Measurements from ENCODE around the gene ORM1. TPM values are rescaled to one million over a fixed set of nuclear protein-coding genes. Genes with fewer than 3 reads are reported as not detected.

Gene ORM1
- total and polyA plus RNA-seq, 10 of the 15 experiments (the other 5 are each of a cell fraction or from before 2014, with no cell fraction given) = 4.4 TPM; not detected in 9

- CTCF ChIA-PET = interaction anchor here (0.6 kb wide), 1 partner anchor 996 kb away, joined by 4 read pairs; no protein-coding TSS in a partner anchor
- ATAC-seq = no peak
- Histone ChIP-seq H3K9me3 (replicated peaks; ENCODE audit: control insufficient read depth, insufficient read depth, low read length) (no peaks in the 10 kb centered on the region), H3K79me2 (ENCODE audit: control insufficient read depth, insufficient read depth, low read length) (no peaks in the 10 kb centered on the region), H3K4me3 (no peak overlapping the region), H3K36me3 (ENCODE audit: control insufficient read depth in 2 of 2, insufficient read depth in 2 of 2, low read length in 1 of 2) (no peaks in the 10 kb centered on the region), H3K4me2 (ENCODE audit: control insufficient read depth, insufficient read depth) (no peak overlapping the region), H3K4me1 (ENCODE audit: control insufficient read depth, insufficient read depth, low read length) (no peaks in the 10 kb centered on the region), H3K27me3 (replicated peaks in 1 of 2; ENCODE audit: control insufficient read depth in 2 of 2, insufficient read depth in 2 of 2, low read length in 1 of 2) (peaks cover 0 to 8% of the 10 kb centered on the region in 2 experiments; a peak in 2 of 4 replicates), H4K20me1 (ENCODE audit: control insufficient read depth, insufficient read depth) (0 out of 2 replicates have a peak, but pooled peaks cover 3% of the 10 kb centered on the region), H2AFZ (ENCODE audit: control insufficient read depth, low read depth, low read length) (no peak overlapping the region), H3K27ac (ENCODE audit: control insufficient read depth, insufficient read depth) (no peak overlapping the region), H3K9ac (ENCODE audit: control insufficient read depth, insufficient read depth, low read length) (no peak overlapping the region)
- no peak for DNase-seq (ENCODE audit: low read depth, low spot score)
- SMC1A ChIA-PET (ENCODE audit: uncharacterized antibody, unreplicated experiment) = interaction anchor here (0.6 kb wide), 1 partner anchor 198 kb away, joined by 3 read pairs; no protein-coding TSS in a partner anchor
- no peak for FAIRE-seq
- WGBS (ENCODE audit: insufficient coverage, insufficient replicate concordance, low lambda C conversion rate, missing lambda C conversion rate) = 10% methylated on average over 10 of the region's 10 CpGs
- POLR2A ChIA-PET = no interaction called here
- in situ Hi-C loops (cut with MboI) = no loop called here
- intact Hi-C loops (cut with micrococcal nuclease; ENCODE audit: unreplicated experiment) = no loop called here
- BruUV-seq (replicated peaks) = no TSS peak
- RAD21 ChIA-PET (ENCODE audit: unreplicated experiment) = interaction anchor here (0.6 to 1.1 kb wide), 2 partner anchors 12 to 859 kb away, joined by 3 read pairs; no protein-coding TSS in a partner anchor
- TF ChIP-seq EZH2 (IDR thresholded peaks at IDR 0.05; ENCODE audit: borderline replicate concordance, control insufficient read depth, low read depth, low read length) (no peak), IRF3 (IDR thresholded peaks at IDR 0.05) (no peak), CUX1 (IDR thresholded peaks at IDR 0.05; ENCODE audit: insufficient replicate concordance, low read depth, low read length) (no peak), HDAC6 (IDR thresholded peaks at IDR 0.05; ENCODE audit: unreplicated experiment) (no peak), MYB (IDR thresholded peaks at IDR 0.05; ENCODE audit: borderline replicate concordance, low read depth, low read length) (no peak), IKZF2 (IDR thresholded peaks at IDR 0.05) (no peak), ZNF687 (IDR thresholded peaks at IDR 0.05) (no peak), PAX8 (IDR thresholded peaks at IDR 0.05) (no peak), NBN (IDR thresholded peaks at IDR 0.05) (no peak), RAD21 (IDR thresholded peaks at IDR 0.05; ENCODE audit: insufficient read depth, low read depth, low read length) (no peak), POLR2A (IDR thresholded peaks at IDR 0.05; ENCODE audit: low read depth, low read length) (no peak), ZNF274 (IDR thresholded peaks at IDR 0.05; ENCODE audit: insufficient read depth, insufficient read length) (no peak), ZBED1 (IDR thresholded peaks at IDR 0.05; ENCODE audit: borderline replicate concordance) (no peak), POU2F2 (IDR thresholded peaks at IDR 0.05; ENCODE audit: borderline replicate concordance, low read depth, low read length) (no peak)
These were observed 18.3 kb upstream of the ORM1 start for GRCh38 chr9:114304416-114305188.

All from GM12878 (cell line).